ENCODE results near the gene TOGARAM1. TPM values are rescaled to one million over a fixed set of nuclear protein-coding genes. Genes with fewer than 3 reads are reported as not detected.

The TOGARAM1 gene
- total RNA-seq, 1 experiment from 2014 or later, result 6.4 TPM

DNA sequence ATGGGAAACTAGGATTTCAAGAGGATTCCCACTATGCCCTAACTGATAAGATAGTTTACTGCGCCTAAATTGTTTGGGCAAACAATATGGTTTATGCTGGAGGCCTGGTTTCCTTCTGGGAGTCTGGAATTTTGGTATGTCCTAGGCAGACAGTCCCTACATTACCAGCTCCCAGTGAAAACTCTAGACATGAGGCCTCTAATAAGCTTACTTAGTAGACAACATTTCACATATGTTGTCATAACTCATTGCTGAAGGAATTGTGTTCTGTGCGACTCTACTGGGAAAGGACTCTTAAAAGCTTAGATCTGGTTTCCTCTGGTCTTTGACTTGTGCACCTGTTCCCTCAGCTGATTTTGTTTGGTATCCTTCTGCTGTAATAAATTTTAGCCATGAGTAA lies 104.0 kb downstream of the TOGARAM1 start (continued):
- no peak for TF ChIP-seq PRRX2 (CRISPR knock-in tag; IDR thresholded peaks at IDR 0.05)
- TF ChIP-seq, protein P1, sequence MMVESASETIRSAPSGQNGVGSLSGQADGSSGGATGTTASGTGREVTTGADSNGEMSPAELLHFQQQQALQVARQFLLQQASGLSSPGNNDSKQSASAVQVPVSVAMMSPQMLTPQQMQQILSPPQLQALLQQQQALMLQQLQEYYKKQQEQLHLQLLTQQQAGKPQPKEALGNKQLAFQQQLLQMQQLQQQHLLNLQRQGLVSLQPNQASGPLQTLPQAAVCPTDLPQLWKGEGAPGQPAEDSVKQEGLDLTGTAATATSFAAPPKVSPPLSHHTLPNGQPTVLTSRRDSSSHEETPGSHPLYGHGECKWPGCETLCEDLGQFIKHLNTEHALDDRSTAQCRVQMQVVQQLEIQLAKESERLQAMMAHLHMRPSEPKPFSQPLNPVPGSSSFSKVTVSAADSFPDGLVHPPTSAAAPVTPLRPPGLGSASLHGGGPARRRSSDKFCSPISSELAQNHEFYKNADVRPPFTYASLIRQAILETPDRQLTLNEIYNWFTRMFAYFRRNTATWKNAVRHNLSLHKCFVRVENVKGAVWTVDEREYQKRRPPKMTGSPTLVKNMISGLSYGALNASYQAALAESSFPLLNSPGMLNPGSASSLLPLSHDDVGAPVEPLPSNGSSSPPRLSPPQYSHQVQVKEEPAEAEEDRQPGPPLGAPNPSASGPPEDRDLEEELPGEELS (CRISPR knock-in tag; IDR thresholded peaks at IDR 0.05), result no peak

DNA sequence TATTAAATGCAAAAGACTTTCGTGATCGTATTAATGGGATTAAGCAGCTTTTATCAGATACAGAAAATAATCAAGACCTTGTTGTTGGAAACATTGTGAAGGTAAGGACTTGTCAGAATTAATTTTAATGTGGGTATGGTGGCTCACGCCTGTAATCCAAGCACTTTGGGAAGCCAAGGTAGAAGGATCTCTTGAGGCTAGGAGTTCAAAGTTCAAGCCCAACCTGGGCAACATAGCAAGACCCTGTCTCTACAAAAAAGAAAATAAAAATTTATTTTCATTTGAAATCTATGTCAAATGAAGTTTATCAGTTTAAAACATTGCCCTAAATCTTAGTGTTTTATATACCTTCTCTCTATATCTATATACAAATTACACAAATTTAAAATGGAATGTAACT lies 104.7 kb downstream of the TOGARAM1 start:
- peak; percentile 42; the same call in 1 of the 2 replicates for TF ChIP-seq ZNF121 (CRISPR knock-in tag; IDR thresholded peaks at IDR 0.05)
- TF ChIP-seq GRHL2 (CRISPR knock-in tag; IDR thresholded peaks at IDR 0.05; ENCODE audit: insufficient replicate concordance, severe bottlenecking), result no peak
- no peak for TF ChIP-seq GABPB1 (CRISPR knock-in tag; IDR thresholded peaks at IDR 0.05)
- TF ChIP-seq MYBL2 (CRISPR knock-in tag; IDR thresholded peaks at IDR 0.05), result no peak
- no peak for TF ChIP-seq ERG (CRISPR knock-in tag; IDR thresholded peaks at IDR 0.05)
- TF ChIP-seq ZBTB21 (CRISPR knock-in tag; IDR thresholded peaks at IDR 0.05; ENCODE audit: borderline replicate concordance), result no peak
- POLR2A ChIA-PET, result no interaction called here
- no peaks in the 10 kb centered on the region for H3K27me3 Mint-ChIP-seq (ENCODE audit: low read depth)
- no peaks in the 10 kb centered on the region for H3K9me3 Mint-ChIP-seq
- DNase-seq (ENCODE audit: low spot score) (no peak), ATAC-seq (no peak)
- no peak overlapping the region for H3K4me3 Mint-ChIP-seq
- H3K4me1 Mint-ChIP-seq, result no peaks in the 10 kb centered on the region
- no peak overlapping the region for H3K27ac Mint-ChIP-seq
- CTCF ChIA-PET, result no interaction called here
- 0 out of 2 replicates have a peak, but pooled peaks cover 5% of the 10 kb centered on the region for H3K36me3 Mint-ChIP-seq

- no peaks in the 10 kb centered on the region for H3K4me1 Mint-ChIP-seq
- CTCF ChIA-PET, result no interaction called here
- H3K36me3 Mint-ChIP-seq, result 0 out of 2 replicates have a peak, but pooled peaks cover 5% of the 10 kb centered on the region
- POLR2A ChIA-PET, result no interaction called here
- TF ChIP-seq ZNF232 (CRISPR knock-in tag; IDR thresholded peaks at IDR 0.05) (no peak), ZNF512 (CRISPR knock-in tag; IDR thresholded peaks at IDR 0.05; ENCODE audit: borderline replicate concordance) (no peak), NR2C2 (CRISPR knock-in tag; IDR thresholded peaks at IDR 0.05) (no peak), NR1H2 (CRISPR knock-in tag; IDR thresholded peaks at IDR 0.05) (no peak), TP53 (CRISPR knock-in tag; IDR thresholded peaks at IDR 0.05) (no peak)
- ATAC-seq (no peak), DNase-seq (ENCODE audit: low spot score) (no peak)
- H3K9me3 Mint-ChIP-seq, result no peaks in the 10 kb centered on the region
- no peak overlapping the region for H3K4me3 Mint-ChIP-seq
- no peak overlapping the region for H3K27ac Mint-ChIP-seq
- H3K27me3 Mint-ChIP-seq (ENCODE audit: low read depth), result no peaks in the 10 kb centered on the region
These were observed 106.4 kb downstream of the TOGARAM1 start for GRCh38 chr14:45068396-45068795.

DNA sequence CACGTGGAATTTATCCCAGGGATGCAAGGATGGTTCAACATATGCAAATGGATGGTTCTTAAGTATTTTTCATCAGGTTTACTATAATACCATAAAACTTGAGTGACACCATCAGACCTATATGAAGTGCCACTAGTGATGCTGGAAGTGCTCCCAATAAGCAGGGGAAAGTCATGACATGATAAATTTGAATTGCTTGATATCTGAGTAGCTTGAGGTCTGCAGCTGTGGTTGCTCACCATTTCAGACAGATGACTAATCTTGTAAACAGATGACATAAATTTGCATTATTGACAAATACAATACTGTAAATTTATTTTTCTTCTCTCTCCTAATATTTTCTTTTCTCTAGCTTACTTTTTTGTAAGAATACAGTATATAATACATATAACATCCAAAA lies 108.2 kb downstream of the TOGARAM1 start:
- ChIA-PET POLR2A (no interaction called here), CTCF (no interaction called here)
- H3K9me3 Mint-ChIP-seq, result no peaks in the 10 kb centered on the region
- no peaks in the 10 kb centered on the region for H3K4me1 Mint-ChIP-seq
- no peak overlapping the region for H3K27ac Mint-ChIP-seq
- 0 out of 2 replicates have a peak, but pooled peaks cover 5% of the 10 kb centered on the region for H3K36me3 Mint-ChIP-seq
- H3K4me3 Mint-ChIP-seq, result no peak overlapping the region
- no peaks in the 10 kb centered on the region for H3K27me3 Mint-ChIP-seq (ENCODE audit: low read depth)
- no peak for DNase-seq (ENCODE audit: low spot score)
- no peak for ATAC-seq
- TF ChIP-seq, protein P1 (CRISPR knock-in tag; IDR thresholded peaks at IDR 0.05), result no peak
- TF ChIP-seq OVOL2 (CRISPR knock-in tag; IDR thresholded peaks at IDR 0.05; ENCODE audit: borderline replicate concordance) (no peak), E2F4 (CRISPR knock-in tag; IDR thresholded peaks at IDR 0.05; ENCODE audit: borderline replicate concordance, low read depth) (no peak), MYBL2 (CRISPR knock-in tag; IDR thresholded peaks at IDR 0.05) (no peak), RORB (CRISPR knock-in tag; IDR thresholded peaks at IDR 0.05) (no peak), NR3C1 (CRISPR knock-in tag; conservative IDR thresholded peaks at IDR 0.05; ENCODE audit: low read depth) (no peak), ZNF263 (CRISPR knock-in tag; IDR thresholded peaks at IDR 0.05; ENCODE audit: low read depth) (no peak), ZSCAN18 (CRISPR knock-in tag; IDR thresholded peaks at IDR 0.05) (no peak), ZNF512 (CRISPR knock-in tag; IDR thresholded peaks at IDR 0.05; ENCODE audit: borderline replicate concordance) (no peak), ESRRA (CRISPR knock-in tag; IDR thresholded peaks at IDR 0.05; ENCODE audit: borderline replicate concordance) (no peak)

Data from WTC11 (cell line).